ENCODE data around the gene ABHD12. TPM values are rescaled to one million over a fixed set of nuclear protein-coding genes. Genes with fewer than 3 reads are reported as not detected.

Gene ABHD12
- total and polyA plus RNA-seq, 4 experiments from 2014 or later: 25.9 to 30.9 (median 29.6) TPM

- Histone ChIP-seq H3K9me3 (ENCODE audit: control insufficient read depth in 1 of 2, low read length in 2 of 2) (no peaks in the 10 kb centered on the region), H3K36me3 (ENCODE audit: insufficient read depth, low read length) (peaks cover 36% of the 10 kb centered on the region), H3K27ac (ENCODE audit: low read depth, low read length) (no peak overlapping the region), H3K27me3 (ENCODE audit: insufficient read depth, low read length) (no peaks in the 10 kb centered on the region), H3K4me3 (ENCODE audit: low read length in 2 of 2) (no peak overlapping the region), H3K4me1 (ENCODE audit: insufficient read depth, low read length) (no peaks in the 10 kb centered on the region)
- CTCF ChIA-PET (ENCODE audit: partially characterized antibody): interaction anchor here (0.5 to 1.2 kb wide), 2 partner anchors 85 to 121 kb away, joined by 3 read pairs; no protein-coding TSS in a partner anchor
- H3K4me3 Mint-ChIP-seq: no peak overlapping the region
- H3K27me3 Mint-ChIP-seq: no peaks in the 10 kb centered on the region
- H3K4me1 Mint-ChIP-seq: peaks cover 0 to 3% (median 2%) of the 10 kb centered on the region in 4 donors
- no peaks in the 10 kb centered on the region for H3K9me3 Mint-ChIP-seq
- POLR2A ChIA-PET (ENCODE audit: partially characterized antibody): no interaction called here
- H3K36me3 Mint-ChIP-seq: peaks cover 14 to 61% of the 10 kb centered on the region in 2 donors
- intact Hi-C loops (cut with micrococcal nuclease): no loop called here
- no peak for DNase-seq
- peak overlapping the region in 1 of 7 donors; percentile 29 for H3K27ac Mint-ChIP-seq
These were observed 112.6 kb downstream of the ABHD12 start for GRCh38 chr20:25277941-25278521.

DNA sequence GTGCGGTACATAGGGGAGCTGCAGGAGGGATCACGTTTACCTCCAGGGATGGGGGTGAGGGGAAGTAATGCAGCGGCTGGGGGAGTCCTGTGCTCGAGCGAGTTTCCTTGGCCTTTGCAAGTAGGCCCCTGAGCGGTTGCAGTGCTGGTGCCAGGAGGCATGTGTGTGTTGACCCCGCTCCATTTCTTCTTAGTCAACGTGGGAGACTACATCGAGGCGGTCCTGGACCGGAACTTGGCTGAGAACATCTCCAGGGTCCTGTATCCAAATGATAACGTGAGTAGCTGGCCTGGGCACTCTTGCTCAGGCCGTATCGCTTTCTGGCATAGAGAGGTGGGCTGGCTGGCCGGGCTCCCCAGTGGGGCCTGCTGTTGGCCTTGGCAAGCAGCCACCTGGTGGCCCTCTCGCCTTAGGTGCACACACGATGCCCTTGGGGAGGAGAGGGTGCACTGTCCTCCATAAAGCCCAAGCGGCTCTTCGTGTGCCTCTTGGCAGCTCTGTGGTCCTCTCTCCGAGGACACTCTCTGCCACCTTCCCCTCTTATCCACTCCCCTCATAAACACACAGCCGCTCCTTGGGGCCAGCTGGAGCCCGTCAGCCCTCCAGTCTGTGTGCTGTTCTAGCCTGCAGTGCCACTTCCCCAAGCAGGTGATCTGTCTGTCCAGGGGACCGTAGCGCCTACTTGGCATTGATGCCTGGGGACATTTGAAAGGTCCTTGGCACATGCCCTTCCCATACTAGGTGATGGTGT is 113.4 kb downstream of the ABHD12 start:
- no peak for DNase-seq
- Mint-ChIP-seq H3K9me3 (no peaks in the 10 kb centered on the region), H3K4me3 (no peak overlapping the region), H3K4me1 (peaks cover 0 to 2% (median 0%) of the 10 kb centered on the region in 4 donors), H3K36me3 (peaks cover 14 to 62% of the 10 kb centered on the region in 2 donors), H3K27me3 (no peaks in the 10 kb centered on the region), H3K27ac (no peak overlapping the region)
- CTCF ChIA-PET (ENCODE audit: partially characterized antibody): interaction anchor here (0.5 kb wide), 1 partner anchor 85 kb away, joined by 3 read pairs; no protein-coding TSS in a partner anchor
- no peaks in the 10 kb centered on the region for H3K27me3 ChIP-seq (ENCODE audit: insufficient read depth, low read length)
- H3K9me3 ChIP-seq (ENCODE audit: control insufficient read depth in 1 of 2, low read length in 2 of 2): no peaks in the 10 kb centered on the region
- peaks cover 38% of the 10 kb centered on the region for H3K36me3 ChIP-seq (ENCODE audit: insufficient read depth, low read length)
- H3K4me1 ChIP-seq (ENCODE audit: insufficient read depth, low read length): no peaks in the 10 kb centered on the region
- intact Hi-C loops (cut with micrococcal nuclease): no loop called here
- POLR2A ChIA-PET (ENCODE audit: partially characterized antibody): no interaction called here
- H3K4me3 ChIP-seq (ENCODE audit: low read length in 2 of 2): no peak overlapping the region
- no peak overlapping the region for H3K27ac ChIP-seq (ENCODE audit: low read depth, low read length)

- CTCF ChIA-PET (ENCODE audit: partially characterized antibody): no interaction called here
- H3K36me3 ChIP-seq (ENCODE audit: insufficient read depth, low read length): peaks cover 45% of the 10 kb centered on the region
These were observed 114.0 kb downstream of the ABHD12 start for GRCh38 chr20:25276533-25277050.

GRCh38 chr20:25275813-25276532 is 114.7 kb downstream of the ABHD12 start:
- peaks cover 47% of the 10 kb centered on the region for H3K36me3 ChIP-seq (ENCODE audit: insufficient read depth, low read length)
- CTCF ChIA-PET (ENCODE audit: partially characterized antibody): no interaction called here
- no peaks in the 10 kb centered on the region for H3K27me3 ChIP-seq (ENCODE audit: insufficient read depth, low read length)
- no peaks in the 10 kb centered on the region for H3K4me1 ChIP-seq (ENCODE audit: insufficient read depth, low read length)
- H3K9me3 Mint-ChIP-seq: no peaks in the 10 kb centered on the region
- no peak for DNase-seq
- intact Hi-C loops (cut with micrococcal nuclease): no loop called here
- no peak overlapping the region for H3K4me3 ChIP-seq (ENCODE audit: low read length in 2 of 2)
- no peaks in the 10 kb centered on the region for H3K9me3 ChIP-seq (ENCODE audit: control insufficient read depth in 1 of 2, low read length in 2 of 2)
- H3K4me3 Mint-ChIP-seq: no peak overlapping the region
- no peaks in the 10 kb centered on the region for H3K4me1 Mint-ChIP-seq
- H3K27ac ChIP-seq (ENCODE audit: low read depth, low read length): no peak overlapping the region
- POLR2A ChIA-PET (ENCODE audit: partially characterized antibody): no interaction called here
- peaks cover 14 to 64% of the 10 kb centered on the region in 2 donors for H3K36me3 Mint-ChIP-seq
- H3K27me3 Mint-ChIP-seq: no peaks in the 10 kb centered on the region
- H3K27ac Mint-ChIP-seq: no peak overlapping the region

More at GRCh38 chr20:25276533-25277050, 114.0 kb downstream of the ABHD12 start:
- Histone ChIP-seq H3K27me3 (ENCODE audit: insufficient read depth, low read length) (no peaks in the 10 kb centered on the region), H3K27ac (ENCODE audit: low read depth, low read length) (no peak overlapping the region), H3K9me3 (ENCODE audit: control insufficient read depth in 1 of 2, low read length in 2 of 2) (no peaks in the 10 kb centered on the region), H3K4me1 (ENCODE audit: insufficient read depth, low read length) (no peaks in the 10 kb centered on the region), H3K4me3 (ENCODE audit: low read length in 2 of 2) (no peak overlapping the region)
- H3K27ac Mint-ChIP-seq: no peak overlapping the region
- no peaks in the 10 kb centered on the region for H3K27me3 Mint-ChIP-seq
- peaks cover 0 to under 1% (median 0%) of the 10 kb centered on the region in 4 donors for H3K4me1 Mint-ChIP-seq
- no peak for DNase-seq
- H3K9me3 Mint-ChIP-seq: no peaks in the 10 kb centered on the region
- intact Hi-C loops (cut with micrococcal nuclease): no loop called here
- no peak overlapping the region for H3K4me3 Mint-ChIP-seq
- peaks cover 14 to 61% of the 10 kb centered on the region in 2 donors for H3K36me3 Mint-ChIP-seq
- POLR2A ChIA-PET (ENCODE audit: partially characterized antibody): no interaction called here

- Mint-ChIP-seq H3K27me3 (no peaks in the 10 kb centered on the region), H3K27ac (peak overlapping the region in 2 of 7 donors; percentile 34 to 35), H3K4me3 (no peak overlapping the region), H3K4me1 (no peaks in the 10 kb centered on the region), H3K9me3 (no peaks in the 10 kb centered on the region), H3K36me3 (peaks cover 14 to 63% of the 10 kb centered on the region in 2 donors)
- CTCF ChIA-PET (ENCODE audit: partially characterized antibody): no interaction called here
- peaks cover 49% of the 10 kb centered on the region for H3K36me3 ChIP-seq (ENCODE audit: insufficient read depth, low read length)
- intact Hi-C loops (cut with micrococcal nuclease): no loop called here
- H3K4me1 ChIP-seq (ENCODE audit: insufficient read depth, low read length): no peaks in the 10 kb centered on the region
- DNase-seq: no peak
- H3K27me3 ChIP-seq (ENCODE audit: insufficient read depth, low read length): no peaks in the 10 kb centered on the region
- H3K4me3 ChIP-seq (ENCODE audit: low read length in 2 of 2): no peak overlapping the region
- no peaks in the 10 kb centered on the region for H3K9me3 ChIP-seq (ENCODE audit: control insufficient read depth in 1 of 2, low read length in 2 of 2)
- POLR2A ChIA-PET (ENCODE audit: partially characterized antibody): no interaction called here
- no peak overlapping the region for H3K27ac ChIP-seq (ENCODE audit: low read depth, low read length)
These were observed 115.5 kb downstream of the ABHD12 start for GRCh38 chr20:25274891-25275812.

GRCh38 chr20:25274481-25274880 is 116.2 kb downstream of the ABHD12 start:
- POLR2A ChIA-PET (ENCODE audit: partially characterized antibody): no interaction called here
- Mint-ChIP-seq H3K9me3 (no peaks in the 10 kb centered on the region), H3K36me3 (peaks cover 10 to 61% of the 10 kb centered on the region in 2 donors), H3K4me1 (no peaks in the 10 kb centered on the region), H3K4me3 (no peak overlapping the region), H3K27me3 (no peaks in the 10 kb centered on the region), H3K27ac (no peak overlapping the region)
- H3K9me3 ChIP-seq (ENCODE audit: control insufficient read depth in 1 of 2, low read length in 2 of 2): no peaks in the 10 kb centered on the region
- no peaks in the 10 kb centered on the region for H3K27me3 ChIP-seq (ENCODE audit: insufficient read depth, low read length)
- CTCF ChIA-PET (ENCODE audit: partially characterized antibody): no interaction called here
- intact Hi-C loops (cut with micrococcal nuclease): no loop called here
- no peak for DNase-seq
- H3K36me3 ChIP-seq (ENCODE audit: insufficient read depth, low read length): peaks cover 43% of the 10 kb centered on the region
- H3K4me3 ChIP-seq (ENCODE audit: low read length in 2 of 2): no peak overlapping the region
- no peak overlapping the region for H3K27ac ChIP-seq (ENCODE audit: low read depth, low read length)
- no peaks in the 10 kb centered on the region for H3K4me1 ChIP-seq (ENCODE audit: insufficient read depth, low read length)

Measured in CD4-positive, alpha-beta memory T cell (primary cell).